Vagina (tissue), 2 donors: ENCODE data around the gene SKIDA1. TPM values are rescaled to one million over a fixed set of nuclear protein-coding genes. Genes with fewer than 3 reads are reported as not detected.
A peak's percentile ranks its signal among the peaks of the same experiment; 100 is the strongest.

Experiments used
- DNase-seq, 2 donors: peaks; one replicate each; pipeline ENCODE4 v3.0.0-alpha.2; 2017; ENCODE audit errors: extremely low spot score in 2 of 2
- H3K27ac ChIP-seq: fragments of 200-600 bp; sonication (generic); one replicate; pipeline ENCODE4 v1.5.1; 2019
- H3K27me3 ChIP-seq: fragments of 200-600 bp; sonication (generic); one replicate; pipeline ENCODE4 v1.5.1; 2019
- H3K36me3 ChIP-seq, 2 donors: fragments of 200-600 bp; sonication (generic); one replicate each; pipeline ENCODE4 v1.5.1; 2017 to 2019
- H3K4me1 ChIP-seq: fragments of 200-600 bp; sonication (generic); one replicate; pipeline ENCODE4 v1.5.1; 2019
- H3K4me3 ChIP-seq, 2 donors: fragments of 200-600 bp; sonication (generic); 1 replicate in 1 of 2; 2 replicates in 1 of 2; pipeline ENCODE4 v1.5.1; 2016 to 2019
- H3K9me3 ChIP-seq: fragments of 200-600 bp; sonication (generic); one replicate; pipeline ENCODE4 v1.5.1; 2019
- POLR2A ChIP-seq, 2 donors: fragments of 450-650 bp; IDR thresholded peaks; one replicate each; pipeline ENCODE4 v1.6.1; 2017; ENCODE audit warnings: antibody characterized with exemption in 2 of 2, mild to moderate bottlenecking in 2 of 2, moderate library complexity in 2 of 2
- POLR2AphosphoS5 ChIP-seq, 2 donors: sonication (generic); formaldehyde crosslinking; IDR thresholded peaks; one replicate each; pipeline ENCODE4 v1.9.0; 2017; ENCODE audit warnings: antibody characterized with exemption in 2 of 2, mild to moderate bottlenecking in 2 of 2, low read depth in 1 of 2; ENCODE audit not compliant: insufficient read depth in 1 of 2
- intact Hi-C: fragments of 100-400 bp; cut with DNase I; formaldehyde crosslinking; loops from one replicate; pipeline ENCODE4 v1.15.1; 2023
- total RNA-seq: library from RNA; depleted of rRNA; stranded (reverse); fragments of >200 nt; gene quantifications from one replicate; pipeline ENCODE4 v1.2.3, GENCODE V29; 2016
- TF ChIP-seq, protein P1 (sequence below), 3 experiments: fragments of 450-650 bp in 2 of 3; fragments of 200-600 bp in 1 of 3; sonication (generic) in 1 of 3; IDR thresholded peaks; one replicate each; pipeline ENCODE4 v1.5.1; 2017 to 2019; ENCODE audit warnings: antibody characterized with exemption in 3 of 3, mild to moderate bottlenecking in 2 of 3, moderate library complexity in 2 of 3

Gene SKIDA1
- total RNA-seq, 1 donor from 2014 or later, result 2.7 TPM

DNA sequence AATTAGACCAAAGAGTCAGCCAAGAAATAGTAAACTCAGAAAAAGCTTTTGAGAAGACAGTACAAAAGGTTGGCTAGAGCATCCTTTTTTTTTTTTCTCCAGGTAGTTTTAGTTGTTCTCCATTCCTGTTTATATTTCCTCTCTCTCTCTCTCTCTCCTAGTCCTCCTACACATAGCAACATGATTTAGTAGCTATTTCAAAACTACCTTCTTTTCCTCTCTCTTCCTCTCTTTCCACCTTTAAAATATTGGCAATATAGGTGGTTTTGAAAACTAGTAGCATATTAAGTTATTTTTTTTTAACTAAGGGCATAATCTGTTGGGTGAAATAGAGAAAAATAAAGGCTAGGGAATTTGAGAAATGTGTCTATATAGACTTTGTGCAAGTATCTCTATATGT is 5.0 kb downstream of the SKIDA1 start:
- intact Hi-C loops, result no loop called here
- peaks cover 65% of the 10 kb centered on the region for H3K4me1 ChIP-seq
- H3K27me3 ChIP-seq, result no peaks in the 10 kb centered on the region
- no peaks in the 10 kb centered on the region for H3K9me3 ChIP-seq
- peak overlapping the region; percentile 57 to 76 for H3K4me3 ChIP-seq
- no peak for DNase-seq
- H3K27ac ChIP-seq, result peak overlapping the region; percentile 91
- no peaks in the 10 kb centered on the region for H3K36me3 ChIP-seq
- TF ChIP-seq POLR2AphosphoS5 (IDR thresholded peaks at IDR 0.05; ENCODE audit: insufficient read depth in 1 of 2, low read depth in 1 of 2) (no peak), POLR2A (IDR thresholded peaks at IDR 0.05) (no peak)
- TF ChIP-seq, protein P1, sequence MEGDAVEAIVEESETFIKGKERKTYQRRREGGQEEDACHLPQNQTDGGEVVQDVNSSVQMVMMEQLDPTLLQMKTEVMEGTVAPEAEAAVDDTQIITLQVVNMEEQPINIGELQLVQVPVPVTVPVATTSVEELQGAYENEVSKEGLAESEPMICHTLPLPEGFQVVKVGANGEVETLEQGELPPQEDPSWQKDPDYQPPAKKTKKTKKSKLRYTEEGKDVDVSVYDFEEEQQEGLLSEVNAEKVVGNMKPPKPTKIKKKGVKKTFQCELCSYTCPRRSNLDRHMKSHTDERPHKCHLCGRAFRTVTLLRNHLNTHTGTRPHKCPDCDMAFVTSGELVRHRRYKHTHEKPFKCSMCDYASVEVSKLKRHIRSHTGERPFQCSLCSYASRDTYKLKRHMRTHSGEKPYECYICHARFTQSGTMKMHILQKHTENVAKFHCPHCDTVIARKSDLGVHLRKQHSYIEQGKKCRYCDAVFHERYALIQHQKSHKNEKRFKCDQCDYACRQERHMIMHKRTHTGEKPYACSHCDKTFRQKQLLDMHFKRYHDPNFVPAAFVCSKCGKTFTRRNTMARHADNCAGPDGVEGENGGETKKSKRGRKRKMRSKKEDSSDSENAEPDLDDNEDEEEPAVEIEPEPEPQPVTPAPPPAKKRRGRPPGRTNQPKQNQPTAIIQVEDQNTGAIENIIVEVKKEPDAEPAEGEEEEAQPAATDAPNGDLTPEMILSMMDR (IDR thresholded peaks at IDR 0.05), result no peak

DNA sequence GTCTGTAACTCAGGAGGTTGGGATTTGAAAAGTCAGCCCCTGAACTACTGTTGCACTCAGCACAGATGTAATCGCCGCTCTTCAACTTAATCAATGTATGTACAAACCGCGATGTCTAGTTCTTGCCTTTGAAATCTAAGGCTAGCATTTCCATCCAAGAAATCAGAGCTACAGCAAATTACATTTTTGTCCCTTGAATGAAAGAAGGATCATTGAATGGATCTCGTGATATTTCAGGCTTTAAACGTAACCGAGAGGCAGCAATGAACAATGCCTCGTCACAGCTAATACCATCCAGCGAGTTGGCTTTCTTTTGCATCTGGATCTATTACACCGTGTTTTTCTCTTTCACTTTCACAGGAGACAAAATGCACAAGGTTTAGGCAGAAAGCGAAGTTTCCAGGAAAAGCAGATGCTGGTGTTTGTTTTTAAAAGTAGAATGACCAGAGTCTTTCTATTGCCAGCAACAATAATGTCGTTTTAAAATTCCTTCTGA is 5.5 kb downstream of the SKIDA1 start:
- Histone ChIP-seq H3K27ac (peak overlapping the region; percentile 91), H3K27me3 (no peaks in the 10 kb centered on the region), H3K36me3 (no peaks in the 10 kb centered on the region), H3K4me1 (peaks cover 61% of the 10 kb centered on the region), H3K9me3 (no peaks in the 10 kb centered on the region), H3K4me3 (peak overlapping the region; percentile 57 to 76)
- no peak for DNase-seq
- intact Hi-C loops, result loop anchor here (5.0 kb wide), 2 partner anchors 207 to 807 kb away; no protein-coding TSS in a partner anchor
- TF ChIP-seq, protein P1 (IDR thresholded peaks at IDR 0.05), result no peak
- TF ChIP-seq POLR2A (IDR thresholded peaks at IDR 0.05) (no peak), POLR2AphosphoS5 (IDR thresholded peaks at IDR 0.05; ENCODE audit: insufficient read depth in 1 of 2, low read depth in 1 of 2) (no peak)

DNA sequence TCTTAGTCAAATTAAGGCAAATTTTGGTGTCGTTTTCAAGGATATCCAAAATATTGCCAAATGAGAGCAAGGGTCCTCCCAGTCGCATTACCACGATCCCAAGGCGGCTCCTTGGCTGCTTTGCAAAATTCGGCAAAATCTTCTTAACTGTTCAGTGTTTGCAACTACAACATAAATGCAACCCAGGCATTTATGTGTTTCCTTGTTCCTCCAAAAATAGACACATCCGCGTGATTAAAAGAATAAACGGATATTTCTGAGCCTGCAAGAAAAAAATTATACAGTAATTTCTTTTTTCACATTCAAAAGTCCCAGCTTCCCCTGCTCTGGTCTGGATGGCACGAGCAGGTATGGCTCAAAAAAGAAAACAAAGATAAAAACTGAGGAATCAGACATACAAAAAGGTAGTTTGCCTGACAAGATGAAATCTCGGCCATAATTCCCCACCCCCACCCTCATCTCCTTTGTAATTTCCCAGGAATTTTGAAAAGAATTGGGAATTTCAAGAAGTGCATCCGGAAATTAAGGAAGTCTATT is 6.0 kb downstream of the SKIDA1 start:
- TF ChIP-seq POLR2AphosphoS5 (IDR thresholded peaks at IDR 0.05; ENCODE audit: insufficient read depth in 1 of 2, low read depth in 1 of 2) (no peak), POLR2A (IDR thresholded peaks at IDR 0.05) (no peak)
- TF ChIP-seq, protein P1 (IDR thresholded peaks at IDR 0.05), result no peak
- DNase-seq, result no peak
- Histone ChIP-seq H3K4me1 (peaks cover 56% of the 10 kb centered on the region), H3K9me3 (no peaks in the 10 kb centered on the region), H3K27me3 (no peaks in the 10 kb centered on the region), H3K36me3 (no peaks in the 10 kb centered on the region), H3K4me3 (peak overlapping the region; percentile 57 to 76), H3K27ac (peak overlapping the region; percentile 91)
- intact Hi-C loops, result loop anchor here (5.0 kb wide), 2 partner anchors 208 to 808 kb away; no protein-coding TSS in a partner anchor

DNA sequence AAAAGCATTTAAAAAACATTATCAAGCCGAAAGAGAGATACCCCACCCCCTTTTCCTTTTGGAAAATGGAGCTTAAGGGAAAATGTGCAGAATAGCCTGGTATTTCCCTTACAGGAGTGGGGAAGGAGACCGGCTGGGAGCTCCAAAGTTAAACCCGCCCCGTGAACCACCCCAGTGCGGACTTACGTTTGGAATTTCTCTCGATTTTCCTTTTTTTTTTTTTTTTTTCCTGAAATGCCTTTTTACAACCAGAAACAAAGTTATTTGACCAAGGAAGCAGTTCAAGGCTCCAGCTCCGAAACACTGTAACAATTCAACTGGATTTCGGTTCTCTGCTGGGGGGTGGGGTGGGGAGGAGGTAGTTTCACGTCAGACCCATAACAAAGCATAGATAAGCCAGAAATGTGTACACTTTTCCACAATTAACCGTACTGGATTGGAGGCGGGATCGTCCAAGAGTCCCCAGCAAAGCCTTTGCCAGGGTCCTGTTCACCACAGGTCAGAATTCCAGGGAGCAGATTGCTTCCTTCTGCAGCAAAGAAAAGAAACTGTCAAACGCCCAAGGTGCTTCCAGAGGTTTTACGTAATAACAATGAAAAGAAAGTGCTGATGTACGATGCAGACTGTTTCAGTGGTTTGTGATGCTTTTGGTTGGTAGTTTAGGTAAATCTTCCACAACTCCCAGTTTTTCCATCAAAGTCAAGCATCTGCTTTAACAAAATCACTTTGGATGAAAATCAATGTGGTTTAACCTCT is 6.7 kb downstream of the SKIDA1 start:
- peak overlapping the region; percentile 91 for H3K27ac ChIP-seq
- H3K4me1 ChIP-seq, result peaks cover 49% of the 10 kb centered on the region
- intact Hi-C loops, result loop anchor here (1.0 to 5.0 kb wide), 3 partner anchors 10 to 808 kb away; no protein-coding TSS in a partner anchor
- H3K9me3 ChIP-seq, result no peaks in the 10 kb centered on the region
- TF ChIP-seq POLR2AphosphoS5 (IDR thresholded peaks at IDR 0.05; ENCODE audit: insufficient read depth in 1 of 2, low read depth in 1 of 2) (no peak), POLR2A (IDR thresholded peaks at IDR 0.05) (no peak)
- TF ChIP-seq, protein P1 (IDR thresholded peaks at IDR 0.05), result no peak
- peak overlapping the region; percentile 57 to 76 for H3K4me3 ChIP-seq
- no peaks in the 10 kb centered on the region for H3K36me3 ChIP-seq
- DNase-seq, result no peak
- no peaks in the 10 kb centered on the region for H3K27me3 ChIP-seq
